DMS114 treated with DMSO at 0.1 percent for 48 hours (cell line): Measurements from ENCODE around the gene PALD1.

Experiments
- DNase-seq: peaks from one replicate; lab custom pipeline; 2025; ENCODE audit not compliant: unreplicated experiment; lab: John Stamatoyannopoulos, UW

PALD1 gene

GRCh38 chr10:70457759-70458305 lies 20.7 kb upstream of the PALD1 start:
- DNase-seq = no peak

GRCh38 chr10:70458329-70459060 lies 20.1 kb upstream of the PALD1 start:
- no peak for DNase-seq

- no peak for DNase-seq
Measured at GRCh38 chr10:70459061-70459773, 19.4 kb upstream of the PALD1 start.

- DNase-seq = no peak
Measured at GRCh38 chr10:70459774-70460490, 18.6 kb upstream of the PALD1 start.

GRCh38 chr10:70461397-70462348 lies 16.9 kb upstream of the PALD1 start:
- DNase-seq = peak; percentile 58

- no peak for DNase-seq
Measured at GRCh38 chr10:70462349-70462984, 16.1 kb upstream of the PALD1 start.

- no peak for DNase-seq
Measured at GRCh38 chr10:70465278-70465677, 13.3 kb upstream of the PALD1 start.

GRCh38 chr10:70465832-70466231 lies 12.7 kb upstream of the PALD1 start:
- no peak for DNase-seq

- no peak for DNase-seq
Measured at GRCh38 chr10:70466951-70467350, 11.6 kb upstream of the PALD1 start.

GRCh38 chr10:70472799-70473454 lies 5.6 kb upstream of the PALD1 start:
- DNase-seq = no peak

GRCh38 chr10:70474780-70475179 lies 3.8 kb upstream of the PALD1 start:
- no peak for DNase-seq

- DNase-seq = no peak
Measured at GRCh38 chr10:70475661-70476060, 2.9 kb upstream of the PALD1 start.

- no peak for DNase-seq
Measured at GRCh38 chr10:70476249-70477035, 2.1 kb upstream of the PALD1 start.

GRCh38 chr10:70477661-70478162 lies 855 bp upstream of the PALD1 start:
- no peak for DNase-seq

GRCh38 chr10:70479165-70479581 lies 606 bp downstream of the PALD1 start:
- no peak for DNase-seq

- no peak for DNase-seq
Measured at GRCh38 chr10:70479626-70480238, 1.2 kb downstream of the PALD1 start.

GRCh38 chr10:70480239-70480861 lies 1.8 kb downstream of the PALD1 start:
- no peak for DNase-seq

GRCh38 chr10:70481105-70481504 lies 2.5 kb downstream of the PALD1 start:
- no peak for DNase-seq
